GM18858 (cell line): ENCODE measurements around the gene PKMYT1.

Experiments used
- ATAC-seq: cut with Tn5 transposase; IDR thresholded peaks from one replicate; pipeline ENCODE4 v1.9.1; 2021; ENCODE audit not compliant: unreplicated experiment

Gene PKMYT1

GRCh38 chr16:2980227-2981176 is at the start of gene PKMYT1:
PKMYT1 (minus strand) TSS chr16:2980446; CDS start chr16:2979657, 789 bp downstream.
- peak; percentile 55 for ATAC-seq

- no peak for ATAC-seq
These were observed 49.4 kb upstream of the PKMYT1 start for GRCh38 chr16:3029491-3030221.

- ATAC-seq = no peak
These were observed 48.6 kb upstream of the PKMYT1 start for GRCh38 chr16:3028716-3029319.

GRCh38 chr16:3027983-3028715 is 47.9 kb upstream of the PKMYT1 start:
- ATAC-seq = no peak

- ATAC-seq = no peak
These were observed 47.2 kb upstream of the PKMYT1 start for GRCh38 chr16:3027489-3027795.

GRCh38 chr16:3026609-3027488 is 46.6 kb upstream of the PKMYT1 start:
- no peak for ATAC-seq

- ATAC-seq = no peak
These were observed 45.7 kb upstream of the PKMYT1 start for GRCh38 chr16:3026003-3026378.

GRCh38 chr16:3025032-3026002 is 45.1 kb upstream of the PKMYT1 start:
- ATAC-seq = no peak

- peak; percentile 76 for ATAC-seq
These were observed 43.6 kb upstream of the PKMYT1 start, which contains the start of the genes HCFC1R1 and THOC6 for GRCh38 chr16:3023669-3024478. HCFC1R1 (minus strand) TSS chr16:3023942; CDS start chr16:3023941, 1 bp downstream. THOC6 (plus strand) TSS chr16:3024035; CDS start chr16:3024327, 292 bp downstream.

GRCh38 chr16:3023415-3023668 is 43.1 kb upstream of the PKMYT1 start:
- ATAC-seq = no peak

GRCh38 chr16:3022684-3023414 is 42.6 kb upstream of the PKMYT1 start:
- no peak for ATAC-seq

- ATAC-seq = no peak
These were observed 42.0 kb upstream of the PKMYT1 start for GRCh38 chr16:3022208-3022683.

GRCh38 chr16:3021449-3022207 is 41.4 kb upstream of the PKMYT1 start:
- ATAC-seq = no peak

GRCh38 chr16:3020604-3021448 is 40.6 kb upstream of the PKMYT1 start:
- no peak for ATAC-seq

GRCh38 chr16:3020247-3020603 is 40.0 kb upstream of the PKMYT1 start, which contains the start of gene TNFRSF12A:
TNFRSF12A (plus strand) TSS chr16:3020368; CDS start chr16:3020398, 30 bp downstream.
- no peak for ATAC-seq
